ENCODE measurements around the gene NGEF.

Gene NGEF

GRCh38 chr2:232929303-232930058 is 83.6 kb downstream of the NGEF start:
- DNase-seq (ENCODE audit: low read depth), result no peak
- no peak for TF ChIP-seq CTCF (IDR thresholded peaks at IDR 0.05; ENCODE audit: insufficient read depth, low read depth, low read length, missing control alignments)
- H3K4me3 ChIP-seq (ENCODE audit: low read length), result no peak overlapping the region

- no peak for DNase-seq (ENCODE audit: low read depth)
- H3K4me3 ChIP-seq (ENCODE audit: low read length), result no peak overlapping the region
- no peak for TF ChIP-seq CTCF (IDR thresholded peaks at IDR 0.05; ENCODE audit: insufficient read depth, low read depth, low read length, missing control alignments)
Measured at GRCh38 chr2:232928551-232929302, 84.3 kb downstream of the NGEF start.

DNA sequence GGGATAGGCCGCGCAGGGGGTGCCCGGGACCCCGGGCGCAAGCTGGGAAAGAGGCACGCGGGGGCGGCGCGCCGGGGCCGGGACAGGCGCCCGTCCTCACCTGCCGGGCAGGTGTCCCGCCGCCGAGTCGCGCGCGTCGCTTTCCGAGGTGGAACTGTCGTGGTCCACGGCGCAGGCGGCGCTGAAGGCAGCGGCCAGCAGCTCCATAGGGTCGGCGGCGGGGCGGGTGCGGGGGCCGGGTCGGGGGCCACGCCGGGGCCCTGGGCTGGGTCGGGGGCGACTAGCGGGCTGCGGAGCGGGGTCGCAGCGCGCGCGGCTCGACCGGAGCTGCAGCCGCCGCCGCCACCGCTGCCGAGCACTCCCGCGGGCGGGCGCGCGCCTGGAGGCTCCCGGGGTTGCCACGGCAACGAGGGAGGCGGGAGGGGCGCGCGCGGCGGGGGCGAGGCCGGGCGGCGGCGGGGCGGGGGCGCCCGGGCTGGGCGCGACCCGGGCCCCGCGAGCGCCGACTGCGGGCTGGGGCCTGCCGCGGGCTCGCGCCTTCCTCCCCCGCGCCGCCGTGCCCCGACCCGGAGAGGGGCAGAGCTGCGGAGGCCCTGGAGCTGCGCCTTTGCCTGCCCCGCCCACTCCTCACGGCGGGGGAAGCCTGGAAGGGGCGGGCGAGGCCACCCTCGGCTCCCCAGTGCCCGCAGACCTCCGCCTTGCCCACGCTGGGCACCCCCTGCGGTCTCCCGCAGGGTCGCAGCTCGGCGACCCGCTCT is 85.1 kb downstream of the NGEF start:
- DNase-seq (ENCODE audit: low read depth), result no peak
- no peak for TF ChIP-seq CTCF (IDR thresholded peaks at IDR 0.05; ENCODE audit: insufficient read depth, low read depth, low read length, missing control alignments)
- H3K4me3 ChIP-seq (ENCODE audit: low read length), result no peak overlapping the region

GRCh38 chr2:232927032-232927792 is 85.8 kb downstream of the NGEF start:
- no peak for DNase-seq (ENCODE audit: low read depth)
- no peak for TF ChIP-seq CTCF (IDR thresholded peaks at IDR 0.05; ENCODE audit: insufficient read depth, low read depth, low read length, missing control alignments)
- H3K4me3 ChIP-seq (ENCODE audit: low read length), result peak overlapping the region; percentile 27

DNA sequence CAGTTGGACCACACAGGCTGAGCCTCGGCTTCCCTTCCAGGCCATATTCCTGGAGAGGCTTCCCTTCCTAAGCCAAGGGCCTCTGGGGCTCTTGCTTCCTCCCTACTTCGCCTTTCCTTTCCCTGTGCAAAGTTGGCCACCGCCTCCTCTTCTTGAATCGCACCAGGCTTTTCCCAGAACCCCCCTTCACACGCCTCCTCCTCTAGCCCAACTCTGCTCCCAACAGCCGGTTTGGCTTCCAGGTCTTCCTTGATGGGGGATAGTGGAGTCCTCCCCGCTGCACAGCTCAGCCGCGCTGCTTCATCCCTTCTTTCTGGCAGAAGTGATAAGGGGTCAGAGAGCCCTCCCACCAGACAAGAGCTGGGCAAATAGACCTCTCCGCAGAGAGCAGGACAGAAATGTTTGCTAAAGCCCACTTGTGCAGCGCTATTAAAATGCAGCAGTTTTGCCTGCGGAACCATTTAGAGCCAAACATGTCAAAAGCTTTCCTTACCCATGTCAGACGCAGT is 86.6 kb downstream of the NGEF start:
- no peak overlapping the region for H3K4me3 ChIP-seq (ENCODE audit: low read length)
- TF ChIP-seq CTCF (IDR thresholded peaks at IDR 0.05; ENCODE audit: insufficient read depth, low read depth, low read length, missing control alignments), result no peak
- DNase-seq (ENCODE audit: low read depth), result no peak

- DNase-seq (ENCODE audit: low read depth), result no peak
- no peak for TF ChIP-seq CTCF (IDR thresholded peaks at IDR 0.05; ENCODE audit: insufficient read depth, low read depth, low read length, missing control alignments)
- no peak overlapping the region for H3K4me3 ChIP-seq (ENCODE audit: low read length)
Measured at GRCh38 chr2:232925821-232926156, 87.3 kb downstream of the NGEF start.
